IMR-90 (cell line): Measurements from ENCODE around the gene IGLL5. TPM values are rescaled to one million over a fixed set of nuclear protein-coding genes. Genes with fewer than 3 reads are reported as not detected.

ENCODE experiments used
- ATAC-seq: fragments of 200-7000 bp; cut with Tn5 transposase; 2 replicates; pipeline ENCODE4 v1.9.1; 2020; ENCODE audit warnings: low read depth, mild to moderate bottlenecking, moderate library complexity
- BruUV-seq: library from RNA; stranded (reverse); fragments of 400-500 nt; replicated peaks from 2 replicates; lab custom pipeline; 2021; lab: Mats Ljungman, UMichigan
- CTCF ChIA-PET: fragments of 300-600 bp; formaldehyde crosslinking; extraction: SDS; loops from one replicate; lab custom pipeline; 2021; ENCODE audit warnings: antibody characterized with exemption; lab: Yijun Ruan, JAX
- POLR2A ChIA-PET: fragments of 300-600 bp; sonication (Branson Sonifier 250); formaldehyde crosslinking; loops from one replicate; lab custom pipeline; 2022; ENCODE audit warnings: antibody characterized with exemption; ENCODE audit not compliant: unreplicated experiment; lab: Charles Lee
- DNase-seq: peaks from one replicate; pipeline ENCODE4 v3.0.0; 2013
- H2AFZ ChIP-seq: replicated peaks from 2 replicates; pipeline ENCODE3; 2013; ENCODE audit warnings: low read length, mild to moderate bottlenecking; ENCODE audit not compliant: poor library complexity
- H2AK5ac ChIP-seq: 2 replicates; pipeline ENCODE4 v1.6.1; 2013; ENCODE audit warnings: low read depth, low read length, inconsistent platforms
- H2AK9ac ChIP-seq: replicated peaks from 2 replicates; pipeline ENCODE3; 2013; ENCODE audit warnings: mild to moderate bottlenecking, low read depth, low read length, moderate library complexity; ENCODE audit not compliant: poor library complexity
- H2BK120ac ChIP-seq: 2 replicates; pipeline ENCODE4 v1.6.1; 2013; ENCODE audit warnings: low read depth, low read length, inconsistent platforms
- H2BK15ac ChIP-seq: 3 replicates; pipeline ENCODE4 v1.6.1; 2013; ENCODE audit warnings: low read depth, low read length, inconsistent platforms
- H2BK20ac ChIP-seq: 2 replicates; pipeline ENCODE4 v1.6.1; 2013; ENCODE audit warnings: low read depth, mild to moderate bottlenecking, inconsistent platforms, low read length, moderate library complexity
- H2BK5ac ChIP-seq: 2 replicates; pipeline ENCODE4 v1.6.1; 2013; ENCODE audit warnings: mild to moderate bottlenecking, low read depth, low read length, inconsistent platforms; ENCODE audit not compliant: poor library complexity, severe bottlenecking
- H3K14ac ChIP-seq: replicated peaks from 2 replicates; pipeline ENCODE4 v1.6.1; 2013; ENCODE audit warnings: low read depth, low read length, inconsistent platforms
- H3K18ac ChIP-seq: 2 replicates; pipeline ENCODE4 v1.6.1; 2013; ENCODE audit warnings: low read depth, low read length, control low read depth
- H3K23ac ChIP-seq: 2 replicates; pipeline ENCODE4 v1.6.1; 2013; ENCODE audit warnings: low read depth, low read length, inconsistent platforms
- H3K27ac ChIP-seq: 2 replicates; pipeline ENCODE4 v1.5.1; 2013; ENCODE audit warnings: mild to moderate bottlenecking, control low read depth, low read length; ENCODE audit not compliant: insufficient read depth
- H3K27me3 ChIP-seq: 2 replicates; pipeline ENCODE4 v1.6.1; 2013; ENCODE audit warnings: low read length; ENCODE audit not compliant: control insufficient read depth, insufficient read depth
- H3K36me3 ChIP-seq: 2 replicates; pipeline ENCODE4 v1.6.1; 2013; ENCODE audit warnings: low read length, mixed read lengths; ENCODE audit not compliant: control insufficient read depth, insufficient read depth
- H3K4ac ChIP-seq: 2 replicates; pipeline ENCODE4 v1.6.1; 2013; ENCODE audit warnings: low read depth, low read length, inconsistent platforms
- H3K4me1 ChIP-seq: 2 replicates; pipeline ENCODE4 v1.6.1; 2013; ENCODE audit warnings: low read length, mixed read lengths; ENCODE audit not compliant: control insufficient read depth, insufficient read depth
- H3K4me2 ChIP-seq: 2 replicates; pipeline ENCODE4 v1.6.1; 2013; ENCODE audit warnings: low read depth, mild to moderate bottlenecking, control low read depth, low read length, moderate library complexity
- H3K4me3 ChIP-seq: 2 replicates; pipeline ENCODE4 v1.5.1; 2013; ENCODE audit warnings: low read depth, mild to moderate bottlenecking, control low read depth, low read length, moderate library complexity; ENCODE audit not compliant: insufficient read depth
- H3K56ac ChIP-seq: 2 replicates; pipeline ENCODE4 v1.6.1; 2013; ENCODE audit warnings: low read length, inconsistent platforms; ENCODE audit not compliant: insufficient read depth; ENCODE audit errors: extremely low read depth
- H3K79me1 ChIP-seq, 2 experiments: 2 replicates each; pipeline ENCODE4 v1.6.1; 2013; ENCODE audit warnings: low read length in 2 of 2, inconsistent platforms in 1 of 2, low read depth in 1 of 2
- H3K9ac ChIP-seq: 2 replicates; pipeline ENCODE4 v1.6.1; 2013; ENCODE audit warnings: low read depth, low read length, control low read depth
- H3K9me1 ChIP-seq: 2 replicates; pipeline ENCODE4 v1.6.1; 2013; ENCODE audit warnings: low read length, inconsistent platforms; ENCODE audit not compliant: insufficient read depth
- H3K9me3 ChIP-seq: 2 replicates; pipeline ENCODE4 v1.6.1; 2013; ENCODE audit warnings: low read length; ENCODE audit not compliant: control insufficient read depth, insufficient read depth
- H4K20me1 ChIP-seq: 2 replicates; pipeline ENCODE4 v1.6.1; 2013; ENCODE audit warnings: low read length, inconsistent platforms; ENCODE audit not compliant: insufficient read depth
- H4K5ac ChIP-seq: 2 replicates; pipeline ENCODE4 v1.6.1; 2013; ENCODE audit warnings: mild to moderate bottlenecking, low read depth, low read length, control low read depth
- H4K8ac ChIP-seq, 2 experiments: 2 replicates each; pipeline ENCODE4 v1.6.1; 2013; ENCODE audit warnings: low read depth in 2 of 2, low read length in 2 of 2, control low read depth in 1 of 2, inconsistent platforms in 1 of 2
- H4K91ac ChIP-seq: 2 replicates; pipeline ENCODE4 v1.6.1; 2013; ENCODE audit warnings: low read depth, low read length, inconsistent platforms; ENCODE audit not compliant: insufficient read depth
- BHLHE40 ChIP-seq: fragments of 150-350 bp; IDR thresholded peaks from 2 replicates; pipeline ENCODE4 v1.6.1; 2016; ENCODE audit warnings: mild to moderate bottlenecking, low read depth, low read length
- CEBPB ChIP-seq: IDR thresholded peaks from 2 replicates; pipeline ENCODE4 v1.6.1; 2012; ENCODE audit warnings: low read depth, low read length, improper control_type of control experiment
- CHD1 ChIP-seq: IDR thresholded peaks from 2 replicates; pipeline ENCODE4 v1.6.1; 2012; ENCODE audit warnings: low read depth, low read length, improper control_type of control experiment
- FOS ChIP-seq: fragments of 150-350 bp; IDR thresholded peaks from 2 replicates; pipeline ENCODE4 v1.6.1; 2016; ENCODE audit warnings: low read depth, low read length
- MAFK ChIP-seq: IDR thresholded peaks from 2 replicates; pipeline ENCODE4 v1.6.1; 2012; ENCODE audit warnings: low read depth, low read length, improper control_type of control experiment
- MAZ ChIP-seq: IDR thresholded peaks from 2 replicates; pipeline ENCODE4 v1.6.1; 2012; ENCODE audit warnings: low read depth, mild to moderate bottlenecking, low read length, improper control_type of control experiment, moderate library complexity, borderline replicate concordance
- MXI1 ChIP-seq: IDR thresholded peaks from 2 replicates; pipeline ENCODE4 v1.6.1; 2012; ENCODE audit warnings: low read depth, mild to moderate bottlenecking, low read length, moderate library complexity, borderline replicate concordance
- NFE2L2 ChIP-seq: fragments of 150-350 bp; IDR thresholded peaks from 2 replicates; pipeline ENCODE4 v1.6.1; 2016; ENCODE audit warnings: low read depth, mild to moderate bottlenecking, low read length
- POLR2A ChIP-seq: IDR thresholded peaks from 2 replicates; pipeline ENCODE4 v1.6.1; 2012; ENCODE audit warnings: mild to moderate bottlenecking, low read depth, low read length
- RAD21 ChIP-seq: IDR thresholded peaks from 2 replicates; pipeline ENCODE4 v1.6.1; 2012; ENCODE audit warnings: low read length, improper control_type of control experiment
- RCOR1 ChIP-seq: IDR thresholded peaks from 2 replicates; pipeline ENCODE4 v1.6.1; 2012; ENCODE audit warnings: mild to moderate bottlenecking, low read length, improper control_type of control experiment; ENCODE audit not compliant: insufficient replicate concordance
- RFX5 ChIP-seq: IDR thresholded peaks from 2 replicates; pipeline ENCODE4 v1.8.0; 2012; ENCODE audit warnings: low read depth, mild to moderate bottlenecking, low read length, moderate library complexity
- SMC3 ChIP-seq: fragments of 150-350 bp; IDR thresholded peaks from 2 replicates; pipeline ENCODE4 v1.6.1; 2016; ENCODE audit warnings: low read depth, mild to moderate bottlenecking, antibody characterized with exemption, low read length, moderate library complexity
- WGBS, 2 experiments: methylation state at CpG; one replicate each; pipeline versions ENCODE4 v1.1.5 to v1.1.7; 2013; ENCODE audit warnings: missing lambda C conversion rate in 2 of 2; ENCODE audit not compliant: insufficient read length in 1 of 2; ENCODE audit errors: extremely low coverage in 2 of 2; 5-methylcytosine and 5-hydroxymethylcytosine counted together
- dilution Hi-C: fragments of 300-500 bp; cut with HindIII; formaldehyde crosslinking; loops from one replicate; pipeline ENCODE4 v1.14.3; 2018; ENCODE audit warnings: low sequenced_read_pairs; ENCODE audit not compliant: unreplicated experiment
- in situ Hi-C: fragments of 300-500 bp; cut with MboI; formaldehyde crosslinking; loops from 3 replicates; pipeline ENCODE4 v1.14.3; 2019; ENCODE audit warnings: low sequenced_read_pairs, inconsistent platforms, mixed read lengths
- intact Hi-C: fragments of 100-400 bp; cut with micrococcal nuclease; formaldehyde crosslinking; loops from 2 replicates; pipeline ENCODE4 v1.10.0; 2022
- polyA plus RNA-seq, 3 experiments: library from polyadenylated mRNA; depleted of rRNA; stranded (reverse); fragments of >200 nt; gene quantifications; 2 replicates each; pipeline ENCODE4 v1.2.3, GENCODE V29; 2012; ENCODE audit warnings: low replicate concordance in 1 of 3
- total RNA-seq: library from RNA; depleted of rRNA; stranded (reverse); fragments of >200 nt; gene quantifications from 2 replicates; pipeline ENCODE4 v1.2.3, GENCODE V29; 2012
- TF ChIP-seq, protein P1 (sequence below): fragments of 150-350 bp; IDR thresholded peaks from 2 replicates; pipeline ENCODE4 v1.6.1; 2016; ENCODE audit warnings: low read depth, mild to moderate bottlenecking, low read length, moderate library complexity, borderline replicate concordance
- TF ChIP-seq, protein P2 (sequence below): fragments of 150-350 bp; IDR thresholded peaks from 2 replicates; pipeline ENCODE4 v1.6.1; 2017; ENCODE audit warnings: mild to moderate bottlenecking, antibody characterized with exemption, low read length, low read depth
- TF ChIP-seq, protein P3 (sequence below): conservative IDR thresholded peaks from 2 replicates; pipeline ENCODE4 v1.5.1; 2012; ENCODE audit warnings: mild to moderate bottlenecking, low read depth, low read length, improper control_type of control experiment

IGLL5 gene
- total and polyA plus RNA-seq, 2 of the 4 experiments (the other 2 are of a cell fraction) = not detected

DNA sequence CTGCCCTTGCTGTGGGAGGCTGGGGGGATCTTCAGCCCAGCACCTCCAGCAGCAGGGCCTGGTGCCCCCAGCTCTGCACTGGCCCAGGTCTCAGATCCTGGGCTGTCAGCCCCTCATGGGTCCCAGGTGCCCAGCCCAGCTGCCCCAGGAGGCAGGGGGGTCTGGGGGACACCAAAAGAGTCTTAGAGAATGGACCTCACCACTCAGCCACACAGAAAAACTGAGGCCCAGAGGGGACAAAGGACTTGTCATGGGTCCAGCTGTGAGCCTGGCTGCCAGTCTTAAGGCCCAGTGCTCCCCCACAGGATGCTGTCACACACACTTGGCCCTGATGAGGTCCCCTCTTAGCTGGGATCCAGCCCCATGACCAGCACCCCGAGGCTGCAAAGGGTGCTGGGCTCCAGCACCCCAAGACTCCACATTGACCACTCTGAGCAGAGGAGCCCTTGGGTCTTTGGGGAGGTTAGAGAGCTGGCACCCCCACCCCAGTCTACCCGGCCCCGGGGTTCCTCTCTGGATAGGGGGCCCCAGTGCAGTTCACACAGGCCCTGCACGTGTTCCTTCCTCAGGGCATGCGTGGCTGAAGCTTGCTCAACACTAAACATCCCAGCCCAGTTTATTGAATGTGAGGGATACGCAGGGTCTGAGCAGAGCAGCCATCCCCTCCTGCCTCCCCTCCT, 54.4 kb downstream of the IGLL5 start:
- no peaks in the 10 kb centered on the region for H3K36me3 ChIP-seq
- H3K4me3 ChIP-seq = no peak overlapping the region
- H4K5ac ChIP-seq = no peak overlapping the region
- DNase-seq (no peak), ATAC-seq (no peak)
- H3K4me2 ChIP-seq = no peak overlapping the region
- H2AK5ac ChIP-seq = no peak overlapping the region
- no peaks in the 10 kb centered on the region for H4K20me1 ChIP-seq
- in situ Hi-C loops (loop anchor here (10.0 kb wide), 1 partner anchor 477 kb away; no protein-coding TSS in a partner anchor), intact Hi-C loops (no loop called here), dilution Hi-C loops (no loop called here)
- H3K27me3 ChIP-seq = peaks cover 5% of the 10 kb centered on the region
- no peak overlapping the region for H2AFZ ChIP-seq
- no CpG with 5 or more reads among the region's 6 CpGs for WGBS, 2 experiments
- no peaks in the 10 kb centered on the region for H3K9me1 ChIP-seq
- CTCF ChIA-PET = interaction anchor here (1.2 kb wide), 1 partner anchor 18 kb away, joined by 5 read pairs; no protein-coding TSS in a partner anchor
- H3K27ac ChIP-seq = no peak overlapping the region
- TF ChIP-seq BHLHE40 (no peak), MXI1 (no peak), FOS (no peak), SMC3 (no peak), MAZ (no peak), RCOR1 (no peak), NFE2L2 (no peak), MAFK (no peak), POLR2A (no peak), RAD21 (no peak), RFX5 (no peak), CHD1 (no peak), CEBPB (no peak)
- TF ChIP-seq, protein P1, sequence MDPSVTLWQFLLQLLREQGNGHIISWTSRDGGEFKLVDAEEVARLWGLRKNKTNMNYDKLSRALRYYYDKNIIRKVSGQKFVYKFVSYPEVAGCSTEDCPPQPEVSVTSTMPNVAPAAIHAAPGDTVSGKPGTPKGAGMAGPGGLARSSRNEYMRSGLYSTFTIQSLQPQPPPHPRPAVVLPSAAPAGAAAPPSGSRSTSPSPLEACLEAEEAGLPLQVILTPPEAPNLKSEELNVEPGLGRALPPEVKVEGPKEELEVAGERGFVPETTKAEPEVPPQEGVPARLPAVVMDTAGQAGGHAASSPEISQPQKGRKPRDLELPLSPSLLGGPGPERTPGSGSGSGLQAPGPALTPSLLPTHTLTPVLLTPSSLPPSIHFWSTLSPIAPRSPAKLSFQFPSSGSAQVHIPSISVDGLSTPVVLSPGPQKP = no peak
- TF ChIP-seq, protein P2, sequence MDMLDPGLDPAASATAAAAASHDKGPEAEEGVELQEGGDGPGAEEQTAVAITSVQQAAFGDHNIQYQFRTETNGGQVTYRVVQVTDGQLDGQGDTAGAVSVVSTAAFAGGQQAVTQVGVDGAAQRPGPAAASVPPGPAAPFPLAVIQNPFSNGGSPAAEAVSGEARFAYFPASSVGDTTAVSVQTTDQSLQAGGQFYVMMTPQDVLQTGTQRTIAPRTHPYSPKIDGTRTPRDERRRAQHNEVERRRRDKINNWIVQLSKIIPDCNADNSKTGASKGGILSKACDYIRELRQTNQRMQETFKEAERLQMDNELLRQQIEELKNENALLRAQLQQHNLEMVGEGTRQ = no peak
- TF ChIP-seq, protein P3, sequence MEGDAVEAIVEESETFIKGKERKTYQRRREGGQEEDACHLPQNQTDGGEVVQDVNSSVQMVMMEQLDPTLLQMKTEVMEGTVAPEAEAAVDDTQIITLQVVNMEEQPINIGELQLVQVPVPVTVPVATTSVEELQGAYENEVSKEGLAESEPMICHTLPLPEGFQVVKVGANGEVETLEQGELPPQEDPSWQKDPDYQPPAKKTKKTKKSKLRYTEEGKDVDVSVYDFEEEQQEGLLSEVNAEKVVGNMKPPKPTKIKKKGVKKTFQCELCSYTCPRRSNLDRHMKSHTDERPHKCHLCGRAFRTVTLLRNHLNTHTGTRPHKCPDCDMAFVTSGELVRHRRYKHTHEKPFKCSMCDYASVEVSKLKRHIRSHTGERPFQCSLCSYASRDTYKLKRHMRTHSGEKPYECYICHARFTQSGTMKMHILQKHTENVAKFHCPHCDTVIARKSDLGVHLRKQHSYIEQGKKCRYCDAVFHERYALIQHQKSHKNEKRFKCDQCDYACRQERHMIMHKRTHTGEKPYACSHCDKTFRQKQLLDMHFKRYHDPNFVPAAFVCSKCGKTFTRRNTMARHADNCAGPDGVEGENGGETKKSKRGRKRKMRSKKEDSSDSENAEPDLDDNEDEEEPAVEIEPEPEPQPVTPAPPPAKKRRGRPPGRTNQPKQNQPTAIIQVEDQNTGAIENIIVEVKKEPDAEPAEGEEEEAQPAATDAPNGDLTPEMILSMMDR = no peak
- H3K23ac ChIP-seq = no peak overlapping the region
- H3K4me1 ChIP-seq = no peaks in the 10 kb centered on the region
- H3K9ac ChIP-seq = no peak overlapping the region
- H3K4ac ChIP-seq = no peak overlapping the region
- H4K8ac ChIP-seq = no peak overlapping the region
- no peak overlapping the region for H3K14ac ChIP-seq
- H2BK20ac ChIP-seq = no peak overlapping the region
- H2AK9ac ChIP-seq = no peak overlapping the region
- H4K91ac ChIP-seq = no peak overlapping the region
- H2BK5ac ChIP-seq = no peak overlapping the region
- no peaks in the 10 kb centered on the region for H3K9me3 ChIP-seq
- H3K56ac ChIP-seq = no peak overlapping the region
- no peak overlapping the region for H2BK15ac ChIP-seq
- no TSS peak for BruUV-seq
- H3K18ac ChIP-seq = no peak overlapping the region
- H2BK120ac ChIP-seq = no peak overlapping the region
- H3K79me1 ChIP-seq = no peaks in the 10 kb centered on the region
- POLR2A ChIA-PET = no interaction called here
